ENCODE data around the gene PPP2R2D. TPM values are rescaled to one million over a fixed set of nuclear protein-coding genes. Genes with fewer than 3 reads are reported as not detected.

The PPP2R2D gene
- 20.9 to 27.9 TPM (median 27.4 TPM) in 5 replicates for total RNA-seq (2022; extraction: Qiagen RNA extraction)

GRCh38 chr10:131900350-131901152, at the start of gene PPP2R2D:
TSS of gene PPP2R2D (plus strand) at chr10:131901008. CDS start at chr10:131901149, 141 bp downstream.

GRCh38 chr10:131981429-131982184, 80.8 kb downstream of the PPP2R2D start, which contains the start of gene BNIP3:
TSS of gene BNIP3 (minus strand) at chr10:131981923. CDS start at chr10:131981806, 117 bp downstream.

Other genes starting within 250 kb of the PPP2R2D start
- gene BNIP3, start 80.9 kb downstream of the PPP2R2D start, total RNA-seq (2022; extraction: Qiagen RNA extraction), result 38.9 to 44.5 TPM (median 43.4 TPM) in 5 replicates
- 0.68 to 1.1 TPM (median 1.00 TPM) in 5 replicates for gene JAKMIP3, start 164.9 kb downstream of the PPP2R2D start, total RNA-seq (2022; extraction: Qiagen RNA extraction)